ENCODE results near the gene PLPPR1.

GRCh38 chr9:101356619-101357018, 328.1 kb downstream of the PLPPR1 start:
- TF ChIP-seq EZH2 (IDR thresholded peaks at IDR 0.05; ENCODE audit: borderline replicate concordance, low read length) (no peak), CTCF (IDR thresholded peaks at IDR 0.05; ENCODE audit: low read length) (no peak)

Data from OCI-LY1 (cell line).